AG20443 (cell line): Measurements from ENCODE around the gene SAMD3.
A peak's percentile ranks its signal among the peaks of the same experiment; 100 is the strongest.
"Not testable (repeated sequence)": the region's sequence is repeated elsewhere in the genome, so short reads cannot be mapped to it uniquely, and the experiment has no call there.

Experiments used
- DNase-seq: peaks from one replicate; pipeline ENCODE4 v3.0.0; 2012; ENCODE audit warnings: low spot score, mixed read lengths

Gene SAMD3, protein sequence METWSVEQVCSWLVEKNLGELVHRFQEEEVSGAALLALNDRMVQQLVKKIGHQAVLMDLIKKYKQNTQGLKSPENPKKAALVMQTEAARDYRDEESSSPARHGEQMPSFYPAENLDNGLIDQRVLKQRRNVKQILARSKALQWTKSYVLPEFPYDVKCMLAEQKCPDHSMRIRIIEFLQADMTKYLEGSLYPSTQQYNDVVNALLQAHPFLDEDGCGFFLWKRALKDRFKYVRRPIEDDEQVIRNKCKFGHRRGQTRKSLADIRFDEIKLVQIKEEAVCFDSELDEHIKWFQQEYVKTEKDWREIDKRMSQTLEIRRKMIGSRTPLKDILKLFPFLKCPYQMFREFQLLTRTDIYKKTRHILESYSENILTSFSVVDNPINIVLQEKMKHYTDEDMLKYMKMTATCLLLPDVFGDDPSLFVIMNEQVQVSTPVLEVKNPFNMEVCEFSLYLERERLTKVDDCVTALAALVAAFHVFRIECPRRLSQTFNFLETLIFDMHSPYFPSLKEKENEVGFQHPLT

DNA sequence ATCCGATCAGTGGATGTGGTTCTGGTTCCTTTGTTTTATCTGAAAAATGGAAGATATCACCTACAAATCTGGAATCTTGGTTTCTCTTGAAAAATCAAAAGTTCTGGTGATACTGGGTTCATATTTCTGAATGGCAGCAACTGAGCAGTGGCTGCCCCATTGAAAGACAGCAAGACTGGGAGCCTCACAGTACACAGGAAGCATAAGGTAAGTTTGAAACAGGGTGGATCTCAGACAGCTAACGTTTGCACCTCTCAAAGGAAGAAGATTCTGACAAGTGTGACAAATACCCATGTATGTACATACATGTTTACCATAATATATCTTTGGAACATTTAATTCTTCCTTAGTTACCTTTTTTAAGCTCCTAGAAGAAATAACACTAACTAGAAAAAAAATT is at the start of gene SAMD3:
TSS of gene SAMD3 (minus strand) at position 177 of the 400 bp plus-strand sequence. CDS start 7,678 bp downstream, outside the sequence.
- no peak for DNase-seq

DNA sequence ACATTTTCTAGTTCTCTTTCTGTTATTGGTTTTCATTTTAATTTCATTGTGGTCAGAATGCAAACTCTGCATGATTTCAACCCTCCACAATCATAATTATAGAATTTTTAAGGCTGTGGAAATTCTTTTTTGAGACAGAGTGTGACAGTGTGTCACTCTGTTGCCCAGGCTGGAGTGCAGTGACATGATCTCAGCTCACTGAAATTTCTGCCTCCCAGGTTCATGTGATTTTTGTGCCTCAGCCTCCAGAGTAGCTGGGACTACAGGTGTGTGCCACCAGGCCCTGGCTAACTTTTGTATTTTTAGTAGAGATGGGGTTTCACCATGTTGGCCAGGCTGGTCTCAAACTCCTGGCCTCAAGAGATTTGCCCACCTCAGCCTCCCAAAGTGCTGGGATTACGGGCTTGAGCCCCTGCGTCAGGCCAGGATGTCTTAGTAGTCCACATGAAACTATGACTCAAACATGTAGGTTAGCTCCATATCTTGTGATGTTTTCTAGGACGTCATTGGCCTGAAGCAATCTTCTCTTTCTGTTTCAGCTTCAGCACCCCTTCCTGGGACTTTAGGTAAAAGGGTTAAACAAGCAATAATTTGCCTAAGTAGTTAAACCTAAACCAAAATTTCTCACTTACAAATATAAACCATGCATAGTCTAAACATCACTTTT is 47.4 kb upstream of the SAMD3 start:
- no peak for DNase-seq

DNA sequence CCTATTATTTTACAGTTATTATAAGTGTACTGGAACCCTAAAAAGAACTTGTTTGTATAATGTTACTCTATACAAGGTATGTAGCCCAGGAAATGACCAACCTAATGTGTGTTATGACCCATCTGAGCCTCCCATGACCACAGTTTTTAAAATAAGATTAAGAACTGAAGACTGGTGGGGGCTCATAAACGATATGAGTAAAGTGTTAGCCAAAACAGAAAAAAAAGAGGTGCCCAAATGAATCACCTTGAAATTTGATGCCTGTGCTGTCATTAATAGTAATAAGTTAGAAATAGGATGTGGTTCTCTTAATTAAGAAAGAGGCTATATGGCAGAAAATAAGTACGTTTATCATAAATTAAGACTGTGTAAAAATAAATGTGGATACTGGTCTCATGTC is 42.8 kb upstream of the SAMD3 start:
- DNase-seq: not testable (repeated sequence)

DNA sequence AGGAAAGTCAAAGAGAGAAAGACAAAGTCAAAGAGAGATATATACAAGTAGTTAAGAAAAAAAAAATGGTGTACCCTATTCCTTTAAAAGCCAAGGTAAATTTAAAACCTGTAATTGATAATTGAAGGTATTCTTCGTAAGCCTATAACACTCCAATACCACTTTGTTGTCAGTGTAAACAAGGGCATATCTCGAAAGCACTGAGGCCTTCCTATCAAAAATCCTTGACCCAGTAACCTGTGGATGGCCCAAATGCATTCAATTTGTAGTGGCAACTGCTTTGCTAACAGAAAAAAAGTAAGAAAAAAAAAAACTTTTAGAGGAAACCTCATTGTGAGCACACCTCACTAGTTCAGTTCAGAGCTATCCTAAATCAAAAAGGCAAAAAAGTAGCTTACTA is 39.3 kb upstream of the SAMD3 start:
- DNase-seq: no peak

DNA sequence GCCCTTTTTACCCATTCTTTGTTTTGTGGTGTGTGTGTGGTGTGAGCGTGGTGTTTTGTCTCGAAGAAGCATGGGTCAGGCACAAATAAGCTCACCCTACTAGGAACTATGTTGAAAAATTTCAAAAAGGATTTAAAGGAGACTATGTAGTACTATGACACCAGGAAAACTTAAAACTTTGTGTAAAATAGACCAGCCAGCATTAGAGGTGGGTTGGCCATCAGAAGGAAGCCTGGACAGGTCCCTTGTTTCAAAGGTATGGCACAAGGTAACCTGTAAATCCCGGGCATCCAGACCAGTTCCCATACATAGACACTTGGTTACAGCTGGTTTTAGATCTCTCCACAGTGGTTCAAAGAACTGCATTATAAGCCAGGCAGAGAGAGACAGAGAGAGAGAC is 38.8 kb upstream of the SAMD3 start:
- DNase-seq: not testable (repeated sequence)

DNA sequence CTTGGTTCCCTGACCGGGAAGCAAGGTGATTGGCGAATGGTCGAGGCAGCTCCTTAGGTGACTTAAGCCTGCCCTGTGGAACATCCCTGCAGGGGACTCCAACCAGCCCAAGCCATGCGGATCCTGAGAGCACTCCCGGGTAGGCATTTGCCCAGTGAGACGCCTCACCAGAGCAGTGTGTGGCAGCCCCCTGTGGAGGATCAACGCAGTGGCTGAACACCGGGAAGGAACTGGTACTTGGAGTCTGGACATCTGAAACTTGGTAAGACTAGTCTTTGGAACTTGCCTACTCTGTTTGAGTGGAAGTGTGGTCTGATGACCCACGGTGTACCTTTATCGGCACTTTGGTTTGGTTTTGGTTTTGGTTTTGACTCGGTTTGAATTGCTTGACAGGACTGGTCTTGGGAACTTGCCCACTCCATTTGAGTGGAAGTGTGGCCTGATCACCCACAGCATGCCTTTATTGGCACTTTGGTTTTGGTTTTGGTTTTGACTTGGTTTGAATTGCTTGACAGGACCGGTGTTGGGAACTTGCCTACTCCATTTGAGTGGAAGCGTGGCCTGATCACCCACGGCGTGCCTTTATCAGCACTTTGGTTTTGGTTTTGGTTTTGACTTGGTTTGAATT is 38.0 kb upstream of the SAMD3 start:
- DNase-seq: not testable (repeated sequence)

DNA sequence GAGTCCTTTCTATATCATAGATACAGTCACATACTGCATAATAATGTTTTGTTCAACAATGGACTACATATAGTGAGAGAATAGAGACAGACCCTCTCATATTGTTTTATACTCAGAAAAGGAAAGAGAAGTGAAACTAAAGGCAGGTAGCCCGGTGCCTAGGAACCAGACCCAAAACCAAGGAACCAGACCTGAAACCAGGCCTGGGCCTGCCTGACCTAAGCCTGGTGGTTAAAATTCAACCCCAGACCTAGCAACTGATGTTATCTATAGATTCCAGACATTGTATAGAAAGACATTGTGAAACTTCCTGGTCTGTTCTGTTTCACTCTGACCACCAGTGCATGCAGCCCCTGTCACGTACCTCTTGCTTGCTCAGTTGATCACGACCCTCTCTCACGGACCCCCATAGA is 37.3 kb upstream of the SAMD3 start:
- not testable (repeated sequence) for DNase-seq

DNA sequence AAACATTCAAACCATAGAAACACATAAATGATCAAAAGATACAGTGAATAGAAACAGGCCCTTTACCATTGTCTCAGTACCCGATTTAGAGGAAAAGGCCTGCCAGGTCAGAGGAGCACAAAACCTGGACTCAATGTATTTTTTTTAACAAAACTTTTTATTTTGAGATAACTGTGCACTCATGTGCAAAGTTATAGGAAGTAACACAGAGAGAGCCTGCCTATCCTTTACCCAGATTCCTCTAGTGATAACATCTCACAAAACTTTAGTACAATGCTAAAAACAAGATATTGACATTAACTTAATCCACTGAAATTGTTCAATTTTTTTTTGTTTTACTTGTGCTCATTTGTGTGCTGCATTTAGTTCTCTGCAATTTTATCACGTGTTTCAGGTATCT is 36.8 kb upstream of the SAMD3 start:
- DNase-seq: no peak

DNA sequence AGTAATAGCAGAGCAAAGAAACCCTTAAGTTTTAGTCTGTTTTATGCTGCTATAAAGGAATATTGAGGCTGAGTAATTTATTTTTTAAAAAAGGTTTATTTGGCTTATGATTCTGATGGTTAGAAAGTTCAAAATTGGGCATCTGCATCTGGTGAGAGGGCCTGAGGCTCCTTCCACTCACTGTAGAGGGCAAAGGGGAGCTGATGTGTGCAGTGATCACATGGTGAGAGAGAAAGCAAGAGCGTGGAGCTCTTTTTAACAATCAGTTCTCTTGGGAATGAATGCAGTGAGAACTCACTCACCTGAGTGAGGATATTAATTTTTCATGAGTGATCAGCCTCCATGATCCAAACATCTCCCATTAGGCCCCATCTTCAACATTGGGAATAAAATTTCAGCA is 36.4 kb upstream of the SAMD3 start:
- no peak for DNase-seq

DNA sequence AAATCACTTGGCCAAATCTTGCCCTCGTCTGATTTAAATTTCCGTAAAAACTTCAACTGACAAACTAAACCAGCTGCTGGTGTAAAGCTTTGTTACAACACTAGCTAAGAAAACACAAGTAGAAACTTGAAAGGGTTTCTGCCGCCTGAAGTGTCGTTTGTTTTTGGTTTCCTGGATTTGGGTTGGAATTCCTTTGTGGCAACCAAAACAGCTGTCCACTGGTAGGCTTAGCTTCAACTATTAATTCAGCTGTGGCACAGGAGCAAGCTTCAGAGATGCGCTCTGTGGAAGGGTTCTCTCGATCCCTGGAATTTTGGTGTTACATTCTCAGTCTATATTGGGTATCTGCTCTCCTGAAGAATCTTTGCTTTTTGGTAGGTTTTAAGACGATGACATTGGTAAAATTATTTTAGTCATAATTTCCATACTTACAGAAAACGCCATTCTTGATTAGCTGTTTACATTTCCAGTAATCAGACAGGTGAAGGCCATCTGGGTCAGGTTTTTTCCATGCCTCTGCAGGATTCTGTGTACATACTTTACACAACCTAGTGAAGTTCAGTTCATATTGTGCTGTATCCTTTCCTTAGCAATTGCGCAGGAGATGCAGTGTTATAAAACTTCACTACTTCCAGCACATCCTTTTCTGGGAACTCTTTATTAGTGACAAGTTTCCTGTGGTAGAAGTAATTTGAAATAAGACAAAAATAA is 29.9 kb upstream of the SAMD3 start:
- DNase-seq: no peak

DNA sequence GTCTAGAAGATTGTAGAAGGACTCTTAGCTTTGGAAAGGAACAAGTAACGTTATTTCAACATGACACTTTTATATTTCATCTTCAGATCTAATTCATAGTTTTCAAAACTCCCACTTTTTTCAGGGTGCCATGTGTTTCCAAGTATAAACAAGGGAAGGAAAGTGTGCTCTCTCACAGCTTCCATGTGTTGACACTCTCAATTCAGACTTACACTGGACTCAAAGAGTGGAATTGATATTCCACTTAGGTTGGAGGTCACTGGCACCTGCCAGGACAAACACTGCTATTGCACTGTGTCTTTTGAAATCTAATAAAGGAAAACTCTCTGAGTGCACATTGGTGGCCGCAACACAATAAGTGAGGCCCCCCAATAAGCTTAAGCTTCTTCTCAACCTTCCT is 22.5 kb upstream of the SAMD3 start:
- no peak for DNase-seq

DNA sequence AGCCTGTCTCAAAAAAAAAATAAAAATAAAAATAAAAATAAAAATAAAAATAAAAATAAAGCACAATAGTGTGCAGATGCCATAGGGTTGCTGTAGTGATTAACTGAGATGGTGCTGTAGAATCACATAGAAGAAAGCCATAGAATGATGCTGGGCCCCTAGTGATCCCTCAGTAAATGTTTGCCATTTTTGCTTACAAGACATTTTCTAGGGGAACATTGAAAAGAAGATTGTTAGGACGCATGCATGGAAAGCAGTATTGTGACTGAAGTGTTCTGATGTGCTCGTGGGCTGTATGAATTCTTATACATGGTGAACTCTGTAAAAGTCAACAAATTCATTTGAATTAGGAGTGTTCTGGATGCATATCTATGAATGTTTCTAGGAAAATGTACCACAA is 22.0 kb upstream of the SAMD3 start:
- DNase-seq: no peak

DNA sequence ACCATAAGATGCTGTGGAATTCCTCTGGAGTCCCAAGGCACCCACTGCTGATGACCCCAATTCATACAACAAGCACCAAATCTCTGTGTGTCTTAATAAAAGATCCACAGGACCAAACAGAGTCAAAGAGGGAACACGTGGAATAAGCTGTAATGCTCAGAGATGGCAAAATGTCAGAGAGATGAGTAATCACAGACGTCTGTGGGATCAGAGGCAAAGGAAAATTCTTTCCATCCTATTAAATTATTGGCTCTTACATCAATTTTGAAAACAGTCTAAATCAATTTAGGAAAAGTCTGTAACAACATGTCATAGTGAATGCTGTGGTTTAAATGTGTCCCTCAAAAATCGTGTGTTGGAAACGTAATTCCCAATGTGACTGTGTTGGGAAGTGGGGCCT is 17.5 kb upstream of the SAMD3 start:
- peak; percentile 80 for DNase-seq

DNA sequence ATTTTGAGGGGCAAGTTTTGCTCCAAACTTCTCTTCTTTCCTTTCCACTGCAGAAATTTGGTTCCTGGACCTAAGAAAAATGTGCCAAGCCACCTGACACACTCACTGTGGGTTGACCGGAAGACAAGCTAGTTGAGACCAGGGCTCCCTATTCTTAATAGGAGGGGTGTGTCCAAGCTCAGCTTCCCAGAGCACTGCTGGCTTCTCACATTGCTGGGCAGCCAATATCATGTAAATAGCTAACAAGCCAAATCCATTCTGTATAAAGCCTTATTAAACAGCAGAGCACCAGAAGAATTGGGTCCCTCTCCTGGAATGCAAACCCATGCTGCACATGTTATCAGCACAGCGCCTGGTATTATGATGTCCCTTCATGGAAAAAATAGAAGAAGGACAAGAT is 17.0 kb upstream of the SAMD3 start:
- no peak for DNase-seq

DNA sequence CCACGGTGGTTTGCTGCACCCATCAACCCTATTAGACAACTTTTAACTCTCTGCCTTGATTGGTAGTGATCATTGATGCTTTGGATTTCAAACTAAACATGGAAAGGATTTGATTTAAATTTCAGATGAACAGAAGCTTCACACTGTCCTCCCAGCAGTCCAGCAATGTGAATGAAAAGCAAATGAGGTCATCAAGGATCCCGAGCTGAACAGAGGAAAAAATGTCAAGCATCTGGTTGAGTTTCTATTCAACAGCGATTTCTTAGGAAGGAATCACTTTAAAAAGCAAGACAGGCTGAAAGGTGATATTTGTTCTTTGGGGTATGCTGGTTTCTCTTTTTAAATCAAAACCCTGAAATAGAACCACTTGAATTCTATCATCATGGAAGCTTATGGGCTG is 10.6 kb upstream of the SAMD3 start:
- DNase-seq: peak; percentile 61

DNA sequence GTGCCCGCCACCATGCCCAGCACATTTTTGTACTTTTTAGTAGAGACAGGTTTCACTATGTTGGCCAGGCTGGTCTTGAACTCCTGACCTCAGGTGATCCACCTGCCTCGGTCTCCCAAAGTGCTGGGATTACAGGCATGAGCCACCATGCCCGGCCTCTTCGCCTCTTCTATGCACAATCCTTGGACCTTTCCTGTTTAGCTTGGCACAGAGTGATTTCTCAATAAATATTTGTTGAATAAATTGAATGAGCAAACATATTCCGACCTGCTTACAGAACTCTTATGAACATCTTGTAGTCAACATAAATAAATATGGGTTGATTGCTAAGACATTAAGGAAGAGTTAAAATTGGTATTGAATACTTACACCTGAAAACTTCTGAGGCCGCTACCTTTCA is 7.8 kb upstream of the SAMD3 start:
- not testable (repeated sequence) for DNase-seq

DNA sequence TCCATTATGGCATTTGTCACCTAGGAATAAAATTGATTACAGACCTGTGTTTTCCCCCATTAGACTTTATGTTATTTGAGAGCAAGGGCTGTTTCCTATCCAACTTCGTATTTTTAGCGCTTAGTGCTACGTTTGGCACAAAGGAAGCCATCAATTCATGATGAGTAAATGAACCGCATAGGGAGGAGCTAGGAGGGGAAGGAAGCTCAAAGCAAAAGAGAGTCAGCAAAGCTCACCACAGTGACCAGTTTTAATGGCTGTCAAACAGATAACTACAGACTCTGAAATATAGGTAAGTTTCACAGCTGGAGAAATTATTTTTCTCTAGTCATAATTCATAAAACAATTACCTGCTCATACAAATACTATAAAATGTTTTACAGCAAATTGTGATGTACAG is 6.9 kb upstream of the SAMD3 start:
- no peak for DNase-seq

DNA sequence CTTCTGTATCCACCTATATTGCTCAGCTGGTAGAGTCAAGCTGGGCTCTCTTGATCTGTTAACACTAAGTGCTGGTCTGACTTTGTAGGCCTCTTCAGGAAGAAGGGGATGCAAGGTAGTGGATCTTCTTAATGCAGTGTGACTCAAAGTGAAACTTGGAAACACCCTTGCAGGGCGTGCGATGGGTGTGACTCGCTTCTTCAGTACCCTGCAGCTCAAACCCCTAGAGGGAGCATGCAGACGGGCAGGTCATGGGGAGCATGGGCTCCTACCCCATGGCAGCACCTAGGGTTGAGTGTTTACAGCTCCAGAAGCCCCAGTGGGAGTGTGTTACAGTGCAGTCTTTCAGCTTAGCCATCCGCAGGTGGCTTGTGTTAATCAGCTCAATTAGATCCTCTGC is 757 bp upstream of the SAMD3 start:
- DNase-seq: no peak

DNA sequence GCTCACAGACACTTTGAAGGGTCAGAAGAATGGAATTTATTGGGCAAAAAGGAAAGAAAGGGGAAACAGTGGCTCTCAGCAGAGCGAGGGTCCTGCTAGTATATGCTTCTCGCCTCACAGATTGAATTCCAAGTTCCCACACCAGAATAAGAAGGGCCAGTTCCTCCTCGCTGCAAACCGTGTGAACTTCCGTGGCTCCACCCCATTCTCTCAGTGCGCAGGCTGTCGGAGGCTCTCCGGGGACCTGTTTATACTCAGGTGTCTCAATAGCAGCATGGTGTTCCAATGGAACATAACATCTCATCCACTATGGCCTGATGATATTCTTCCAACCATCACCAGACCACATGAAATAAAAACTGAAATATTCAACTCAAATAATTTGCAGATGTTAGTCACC is 4.6 kb downstream of the SAMD3 start:
- no peak for DNase-seq

DNA sequence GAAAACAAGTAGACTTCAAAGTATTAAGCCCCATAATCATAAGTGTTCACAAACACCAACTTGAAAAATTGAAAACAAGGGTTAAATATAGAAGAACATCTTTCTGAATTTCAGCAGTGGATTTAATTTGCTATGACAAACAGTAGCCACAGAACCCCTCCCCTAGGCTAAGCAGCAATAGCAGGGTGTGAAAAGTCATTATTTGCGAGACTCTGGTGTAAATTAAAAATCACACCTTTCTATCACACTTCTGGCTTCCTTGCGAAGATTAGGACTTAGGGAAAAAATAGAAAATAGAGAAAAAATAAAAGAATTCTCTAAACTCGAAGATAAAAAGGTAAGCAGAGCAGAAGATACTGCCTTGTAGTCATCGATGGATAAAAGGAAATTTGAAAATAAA is 6.1 kb downstream of the SAMD3 start:
- no peak for DNase-seq

DNA sequence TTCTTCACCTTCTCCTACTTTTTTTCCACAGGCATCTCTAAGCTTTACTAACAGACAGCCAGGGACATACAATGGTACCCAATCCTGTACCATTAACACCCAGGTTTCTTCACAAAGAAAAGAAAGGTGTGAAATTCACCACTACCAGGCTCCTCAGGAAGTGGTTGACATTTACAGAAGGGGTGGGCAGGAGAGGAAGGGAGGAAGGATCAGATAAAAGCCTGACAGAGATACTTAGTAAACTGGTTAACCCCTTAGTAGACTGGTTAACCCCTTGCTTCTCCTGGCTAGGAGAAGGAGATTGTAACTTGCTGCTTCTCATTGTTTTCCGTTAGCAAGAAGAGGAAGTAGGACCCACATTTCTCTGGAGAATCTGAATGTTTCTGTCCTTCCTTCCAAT is 7.2 kb downstream of the SAMD3 start:
- DNase-seq: no peak

DNA sequence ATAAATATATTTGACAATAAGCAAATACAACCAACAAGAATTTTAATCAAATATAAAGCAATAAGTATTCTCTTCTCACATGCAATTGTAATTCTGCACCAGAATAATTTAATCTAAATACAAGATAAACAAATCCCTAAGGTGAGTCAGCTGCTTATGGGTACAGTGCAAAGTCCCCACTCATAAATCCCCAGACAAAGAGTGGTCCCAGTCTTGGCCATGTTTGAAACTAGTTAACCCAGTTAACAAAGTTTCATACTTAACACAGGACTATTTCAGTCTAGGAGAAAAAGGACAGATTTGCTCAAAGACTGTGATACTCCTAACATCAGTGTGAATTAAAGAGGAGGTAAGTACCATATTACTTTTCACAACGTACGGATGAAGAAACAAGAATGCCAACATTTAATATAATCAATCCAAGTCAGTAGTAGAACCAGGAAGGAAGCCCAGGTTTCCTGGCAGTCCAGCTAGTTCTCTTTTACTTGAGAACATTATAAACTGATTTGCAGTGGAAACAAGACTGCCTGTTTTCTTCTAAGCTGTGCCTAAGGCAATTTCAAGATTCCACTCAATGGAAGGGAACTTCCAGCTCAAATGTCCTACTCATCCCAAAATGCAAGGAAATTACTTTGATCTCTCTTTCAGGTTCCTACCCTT is 10.4 kb downstream of the SAMD3 start:
- no peak for DNase-seq
